Parathyroid adenoma (tissue), 2 donors: ENCODE measurements around the gene MGAT4A.
"Not testable (repeated sequence)": the region's sequence is repeated elsewhere in the genome, so short reads cannot be mapped to it uniquely, and the experiment has no call there.

Experiments
- H2AFZ ChIP-seq: fragments of 300-600 bp; sonication (generic); one replicate; pipeline ENCODE4 v1.7.0; 2017; ENCODE audit warnings: antibody characterized with exemption, mild to moderate bottlenecking
- H3K27ac ChIP-seq: fragments of 300-600 bp; sonication (generic); one replicate; pipeline ENCODE4 v1.7.0; 2017
- H3K27me3 ChIP-seq: fragments of 300-600 bp; sonication (generic); one replicate; pipeline ENCODE4 v1.7.0; 2017; ENCODE audit warnings: low read length; ENCODE audit not compliant: control insufficient read depth, insufficient read depth
- H3K36me3 ChIP-seq: fragments of 300-600 bp; sonication (generic); one replicate; pipeline ENCODE4 v1.7.0; 2017; ENCODE audit warnings: low read length; ENCODE audit not compliant: control insufficient read depth, insufficient read depth
- H3K4me1 ChIP-seq: fragments of 300-600 bp; sonication (generic); one replicate; pipeline ENCODE4 v1.7.0; 2017; ENCODE audit warnings: control low read depth
- H3K4me2 ChIP-seq: fragments of 300-600 bp; sonication (generic); one replicate; pipeline ENCODE4 v1.7.0; 2017; ENCODE audit warnings: low read length
- H3K4me3 ChIP-seq: fragments of 300-600 bp; sonication (generic); one replicate; pipeline ENCODE4 v1.7.0; 2017; ENCODE audit warnings: low read depth, low read length
- H3K79me2 ChIP-seq: fragments of 300-600 bp; sonication (generic); one replicate; pipeline ENCODE4 v1.7.0; 2017; ENCODE audit warnings: control low read depth
- H3K9ac ChIP-seq: fragments of 300-600 bp; sonication (generic); one replicate; pipeline ENCODE4 v1.7.0; 2017; ENCODE audit warnings: mild to moderate bottlenecking
- H3K9me3 ChIP-seq: fragments of 300-600 bp; sonication (generic); one replicate; pipeline ENCODE4 v1.7.0; 2017; ENCODE audit warnings: low read length; ENCODE audit not compliant: control insufficient read depth
- CTCF ChIP-seq: fragments of 300-600 bp; sonication (generic); IDR thresholded peaks from one replicate; pipeline ENCODE4 v1.7.0; 2017; ENCODE audit warnings: antibody characterized with exemption, mild to moderate bottlenecking
- donor health status: primary hyperparathyroidism.

The MGAT4A gene

DNA sequence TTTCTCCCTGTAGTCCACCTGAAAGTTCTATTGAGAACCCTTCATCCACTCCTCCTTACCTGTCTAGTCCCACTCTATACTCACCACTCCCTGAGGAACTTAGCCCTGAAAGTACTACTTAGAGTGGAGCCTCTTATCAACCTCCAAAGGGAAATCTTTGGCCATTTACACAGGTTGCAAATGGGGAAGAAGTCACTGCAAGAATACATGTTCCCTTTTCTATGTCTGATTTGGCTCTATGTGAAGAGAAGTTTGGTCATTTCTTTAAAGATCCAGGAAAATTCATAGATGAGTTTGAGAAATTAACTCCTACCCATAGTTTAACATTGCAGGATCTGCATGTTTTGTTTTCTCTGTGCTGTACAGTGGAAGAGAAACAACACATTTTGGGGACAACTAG, 22.9 kb upstream of the MGAT4A start:
- Histone ChIP-seq H3K27me3 (no peaks in the 10 kb centered on the region), H3K27ac (no peak overlapping the region), H3K9me3 (no peaks in the 10 kb centered on the region), H3K4me2 (no peak overlapping the region), H3K4me3 (no peak overlapping the region), H2AFZ (no peak overlapping the region), H3K36me3 (no peaks in the 10 kb centered on the region), H3K9ac (no peak overlapping the region), H3K79me2 (no peaks in the 10 kb centered on the region), H3K4me1 (peaks cover 19% of the 10 kb centered on the region)
- TF ChIP-seq CTCF, result no peak

DNA sequence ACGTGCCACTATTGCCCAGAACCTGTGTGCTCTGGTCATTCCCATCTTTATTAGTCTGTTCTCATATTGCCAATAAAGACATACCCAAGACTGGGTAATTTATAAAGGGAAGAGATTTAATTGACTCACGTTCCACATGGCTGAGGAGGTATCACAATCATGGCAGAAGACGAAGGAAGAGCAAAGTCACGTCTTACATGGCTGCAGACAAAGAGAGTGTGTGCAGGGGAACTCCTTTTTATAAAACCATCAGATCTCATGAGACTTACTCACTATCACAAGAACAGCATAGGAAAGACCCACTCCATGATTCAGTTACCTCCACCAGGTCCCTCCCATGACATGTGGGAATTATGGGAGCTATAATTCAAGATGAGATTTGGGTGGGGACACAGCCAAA, 21.8 kb upstream of the MGAT4A start:
- not testable (repeated sequence) for H3K79me2 ChIP-seq, H3K36me3 ChIP-seq, H3K4me2 ChIP-seq, H3K4me3 ChIP-seq, H3K9ac ChIP-seq, H3K27me3 ChIP-seq, H3K9me3 ChIP-seq, H3K27ac ChIP-seq, H2AFZ ChIP-seq
- peaks cover 16% of the 10 kb centered on the region for H3K4me1 ChIP-seq

DNA sequence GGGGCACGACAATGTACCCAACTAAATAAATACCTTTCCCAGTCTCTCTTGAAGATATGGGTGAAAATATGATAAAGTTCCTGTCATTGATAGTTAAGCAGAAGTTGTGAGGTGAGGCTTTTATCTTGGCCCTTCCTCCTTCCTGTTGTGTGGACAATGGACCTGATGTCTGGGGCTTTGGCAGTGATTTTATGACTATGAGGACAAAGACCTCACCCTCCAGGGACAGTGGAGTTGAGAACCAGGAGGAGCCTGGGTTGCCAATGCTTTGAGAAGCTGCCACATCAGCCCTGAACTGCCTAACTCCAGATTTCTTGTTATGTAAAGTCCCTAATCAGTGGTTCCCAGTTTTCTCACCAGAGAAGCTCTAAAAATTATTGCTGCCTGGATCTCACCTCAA, 20.8 kb upstream of the MGAT4A start:
- Histone ChIP-seq H2AFZ (no peak overlapping the region), H3K27ac (no peak overlapping the region)
- no peak for TF ChIP-seq CTCF

GRCh38 chr2:98750593-98751282, 19.8 kb upstream of the MGAT4A start:
- H3K36me3 ChIP-seq, result no peaks in the 10 kb centered on the region
- H3K27ac ChIP-seq, result no peak overlapping the region
- H3K9me3 ChIP-seq, result no peaks in the 10 kb centered on the region
- no peak overlapping the region for H2AFZ ChIP-seq
- H3K9ac ChIP-seq, result no peak overlapping the region
- H3K79me2 ChIP-seq, result peaks cover 2% of the 10 kb centered on the region
- H3K4me1 ChIP-seq, result peaks cover 14% of the 10 kb centered on the region
- H3K27me3 ChIP-seq, result no peaks in the 10 kb centered on the region
- no peak overlapping the region for H3K4me3 ChIP-seq
- no peak for TF ChIP-seq CTCF
- H3K4me2 ChIP-seq, result no peak overlapping the region

More for the DNA sequence above, 20.8 kb upstream of the MGAT4A start:
- Histone ChIP-seq H3K27me3 (no peaks in the 10 kb centered on the region), H3K9me3 (no peaks in the 10 kb centered on the region), H3K79me2 (no peaks in the 10 kb centered on the region), H3K4me3 (no peak overlapping the region), H3K4me2 (no peak overlapping the region), H3K9ac (no peak overlapping the region), H3K4me1 (peaks cover 10% of the 10 kb centered on the region), H3K36me3 (no peaks in the 10 kb centered on the region)

DNA sequence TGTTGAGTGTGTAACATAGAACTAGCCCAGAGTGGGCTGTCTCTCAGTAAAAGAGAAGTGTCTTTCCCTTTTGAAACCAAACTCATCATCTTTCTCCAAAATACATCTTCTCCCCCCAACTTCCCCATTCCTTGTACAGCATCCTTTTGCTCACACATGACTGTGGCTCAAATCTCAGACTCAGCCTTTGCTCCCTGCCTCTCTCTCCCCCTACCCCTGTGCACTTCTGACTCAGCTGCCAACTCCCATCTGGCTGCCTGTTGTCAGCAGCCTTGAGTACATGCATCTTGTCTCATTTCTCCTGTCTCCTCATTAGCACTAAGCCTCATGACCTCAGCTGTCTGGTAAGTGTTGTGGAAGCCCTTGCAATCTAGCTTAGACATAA, 18.1 kb upstream of the MGAT4A start:
- no peak for TF ChIP-seq CTCF
- no peaks in the 10 kb centered on the region for H3K27me3 ChIP-seq
- peaks cover 2% of the 10 kb centered on the region for H3K79me2 ChIP-seq
- no peaks in the 10 kb centered on the region for H3K9me3 ChIP-seq
- no peak overlapping the region for H3K4me2 ChIP-seq
- no peak overlapping the region for H3K27ac ChIP-seq
- H3K4me3 ChIP-seq, result no peak overlapping the region
- no peaks in the 10 kb centered on the region for H3K36me3 ChIP-seq
- H2AFZ ChIP-seq, result no peak overlapping the region
- H3K9ac ChIP-seq, result no peak overlapping the region
- peaks cover 27% of the 10 kb centered on the region for H3K4me1 ChIP-seq
